H1 (cell line): ENCODE measurements around the gene MYD88. TPM values are rescaled to one million over a fixed set of nuclear protein-coding genes. Genes with fewer than 3 reads are reported as not detected.
A peak's percentile ranks its signal among the peaks of the same experiment; 100 is the strongest.

Experiments used
- CTCF ChIA-PET: fragments of 300-600 bp; sonication (Branson Sonifier 250); formaldehyde crosslinking; loops from one replicate; lab custom pipeline; 2021; ENCODE audit not compliant: partially characterized antibody; lab: Charles Lee
- POLR2A ChIA-PET: fragments of 300-600 bp; sonication (Branson Sonifier 250); formaldehyde crosslinking; loops from one replicate; lab custom pipeline; 2021; ENCODE audit warnings: inconsistent platforms; ENCODE audit not compliant: partially characterized antibody; lab: Charles Lee
- DNase-seq, 2 experiments: peaks; one replicate each; pipeline versions ENCODE4 v3.0.0 to v3.0.0-alpha.2; 2010 to 2022; ENCODE audit warnings: low spot score in 2 of 2, low read depth in 1 of 2, mixed read lengths in 1 of 2
- FAIRE-seq: peaks from 2 replicates; lab custom pipeline; 2011; peaks lifted over from hg19 to GRCh38; lab: Jason Lieb, UNC
- H2AFZ ChIP-seq: 2 replicates; pipeline ENCODE4 v1.8.1; 2012; ENCODE audit warnings: low read length, inconsistent platforms
- H2AK5ac ChIP-seq: 2 replicates; pipeline ENCODE4 v1.6.1; 2013; ENCODE audit warnings: low read depth, low read length
- H2BK120ac ChIP-seq: replicated peaks from 2 replicates; pipeline ENCODE3; 2013; ENCODE audit warnings: low read depth, low read length, inconsistent platforms
- H2BK12ac ChIP-seq: 2 replicates; pipeline ENCODE4 v1.6.1; 2013; ENCODE audit warnings: low read depth, low read length
- H2BK15ac ChIP-seq: 2 replicates; pipeline ENCODE4 v1.6.1; 2013; ENCODE audit warnings: low read length
- H2BK20ac ChIP-seq: 2 replicates; pipeline ENCODE4 v1.6.1; 2013; ENCODE audit warnings: low read length
- H2BK5ac ChIP-seq: 2 replicates; pipeline ENCODE4 v1.6.1; 2013; ENCODE audit warnings: low read depth, low read length
- H3K14ac ChIP-seq: 2 replicates; pipeline ENCODE4 v1.6.1; 2013; ENCODE audit warnings: inconsistent platforms; ENCODE audit not compliant: insufficient read length
- H3K18ac ChIP-seq: 2 replicates; pipeline ENCODE4 v1.6.1; 2013; ENCODE audit warnings: low read length; ENCODE audit errors: extremely low read depth
- H3K23ac ChIP-seq: 2 replicates; pipeline ENCODE4 v1.6.1; 2013; ENCODE audit warnings: inconsistent platforms; ENCODE audit not compliant: insufficient read length
- H3K23me2 ChIP-seq: 2 replicates; pipeline ENCODE4 v1.6.1; 2013; ENCODE audit warnings: low read depth, low read length
- H3K27ac ChIP-seq: 2 replicates; pipeline ENCODE4 v1.6.1; 2011; ENCODE audit warnings: low read depth, low read length, inconsistent platforms
- H3K27me3 ChIP-seq, 4 experiments: replicated peaks in 1 of 4; 1 replicate in 1 of 4; 2 replicates in 3 of 4; pipeline versions ENCODE4 v1.6.1 to v1.8.1; 2011 to 2013; ENCODE audit warnings: low read length in 3 of 4, mild to moderate bottlenecking in 3 of 4, inconsistent platforms in 2 of 4, mixed read lengths in 2 of 4, moderate library complexity in 1 of 4; ENCODE audit not compliant: control insufficient read depth in 3 of 4, insufficient read depth in 3 of 4; ENCODE audit errors: extremely low read depth in 1 of 4
- H3K36me3 ChIP-seq, 4 experiments: 2 replicates each; pipeline versions ENCODE4 v1.6.1 to v1.8.1; 2011 to 2013; ENCODE audit warnings: mild to moderate bottlenecking in 4 of 4, low read length in 3 of 4, moderate library complexity in 2 of 4, control low read depth in 1 of 4, inconsistent platforms in 1 of 4; ENCODE audit not compliant: insufficient read depth in 4 of 4, control insufficient read depth in 2 of 4
- H3K4ac ChIP-seq: replicated peaks from 2 replicates; pipeline ENCODE3; 2013; ENCODE audit warnings: low read length, low read depth, mixed read lengths, inconsistent platforms; ENCODE audit not compliant: insufficient read length
- H3K4me1 ChIP-seq, 4 experiments: replicated peaks in 1 of 4; 1 replicate in 1 of 4; 2 replicates in 3 of 4; pipeline versions ENCODE4 v1.6.1 to v1.8.1; 2011 to 2013; ENCODE audit warnings: low read length in 3 of 4, inconsistent platforms in 2 of 4, mixed read lengths in 1 of 4; ENCODE audit not compliant: insufficient read depth in 4 of 4, control insufficient read depth in 3 of 4
- H3K4me2 ChIP-seq, 2 experiments: 2 replicates each; pipeline versions ENCODE4 v1.6.1 to v1.8.1; 2011 to 2013; ENCODE audit warnings: low read depth in 2 of 2, low read length in 2 of 2, control low read depth in 1 of 2, inconsistent platforms in 1 of 2, mild to moderate bottlenecking in 1 of 2; ENCODE audit not compliant: insufficient read depth in 1 of 2
- H3K4me3 ChIP-seq, 4 experiments: fragments of 200-600, 300-600 bp in 1 of 4; sonication (generic), shearing (Covaris generic), sonication (Bioruptor Twin) in 1 of 4; 2 replicates each; pipeline versions ENCODE4 v1.5.1 to v1.8.1; 2011 to 2016; ENCODE audit warnings: low read length in 4 of 4, low read depth in 3 of 4, control low read depth in 2 of 4, inconsistent platforms in 2 of 4, mild to moderate bottlenecking in 2 of 4, mixed read lengths in 1 of 4, moderate library complexity in 1 of 4; ENCODE audit not compliant: insufficient read depth in 2 of 4; ENCODE audit errors: extremely low read depth in 1 of 4
- H3K56ac ChIP-seq: replicated peaks from 2 replicates; pipeline ENCODE3; 2013; ENCODE audit warnings: low read depth, mild to moderate bottlenecking, mixed read lengths, low read length, inconsistent platforms; ENCODE audit not compliant: insufficient read length
- H3K79me1 ChIP-seq: 2 replicates; pipeline ENCODE4 v1.6.1; 2013; ENCODE audit warnings: low read depth, low read length, control low read depth
- H3K79me2 ChIP-seq, 2 experiments: 2 replicates each; pipeline versions ENCODE4 v1.6.1 to v1.8.1; 2012 to 2013; ENCODE audit warnings: low read length in 2 of 2, mild to moderate bottlenecking in 2 of 2, inconsistent platforms in 1 of 2; ENCODE audit not compliant: insufficient read depth in 2 of 2, control insufficient read depth in 1 of 2
- H3K9ac ChIP-seq, 4 experiments: replicated peaks in 1 of 4; 1 replicate in 1 of 4; 2 replicates in 3 of 4; pipeline versions ENCODE4 v1.6.1 to v1.8.1; 2011 to 2013; ENCODE audit warnings: low read depth in 3 of 4, low read length in 3 of 4, control low read depth in 2 of 4, mild to moderate bottlenecking in 2 of 4, moderate library complexity in 2 of 4, inconsistent platforms in 1 of 4; ENCODE audit errors: extremely low read depth in 1 of 4
- H3K9me3 ChIP-seq, 2 experiments: 2 replicates each; pipeline versions ENCODE4 v1.6.1 to v1.8.1; 2012 to 2013; ENCODE audit warnings: mild to moderate bottlenecking in 2 of 2, moderate library complexity in 2 of 2, control low read depth in 1 of 2, inconsistent platforms in 1 of 2, low read depth in 1 of 2, low read length in 1 of 2, mixed read lengths in 1 of 2; ENCODE audit not compliant: insufficient read depth in 2 of 2
- H4K20me1 ChIP-seq, 2 experiments: replicated peaks in 1 of 2; 2 replicates each; pipeline versions ENCODE3 to v1.8.1; 2011 to 2013; ENCODE audit warnings: inconsistent platforms in 2 of 2, low read length in 2 of 2, mild to moderate bottlenecking in 1 of 2; ENCODE audit not compliant: insufficient read depth in 2 of 2, control insufficient read depth in 1 of 2
- H4K5ac ChIP-seq: 2 replicates; pipeline ENCODE4 v1.6.1; 2013; ENCODE audit warnings: low read length, low read depth, mixed read lengths, inconsistent platforms; ENCODE audit not compliant: insufficient read length
- H4K8ac ChIP-seq: 2 replicates; pipeline ENCODE4 v1.8.0; 2013; ENCODE audit warnings: mild to moderate bottlenecking, moderate library complexity, low read length, inconsistent platforms; ENCODE audit not compliant: insufficient read depth; ENCODE audit errors: extremely low read depth
- H4K91ac ChIP-seq: replicated peaks from 2 replicates; pipeline ENCODE3; 2013; ENCODE audit warnings: low read length, mixed read lengths, inconsistent platforms; ENCODE audit not compliant: insufficient read length
- E2F6 ChIP-seq: IDR thresholded peaks from 2 replicates; pipeline ENCODE4 v1.6.1; 2012; ENCODE audit warnings: inconsistent platforms
- KDM1A ChIP-seq: fragments of 200-600, 300-600 bp; sonication (generic); IDR thresholded peaks from 2 replicates; pipeline ENCODE4 v1.7.1; 2016; ENCODE audit warnings: mild to moderate bottlenecking, low read length, borderline replicate concordance
- KDM4A ChIP-seq: IDR thresholded peaks from one replicate; pipeline ENCODE4 v1.7.1; 2012; ENCODE audit warnings: low read depth, mild to moderate bottlenecking, moderate library complexity, low read length, inconsistent platforms; ENCODE audit not compliant: severe bottlenecking
- RBBP5 ChIP-seq: IDR thresholded peaks from 2 replicates; pipeline ENCODE4 v1.7.1; 2012; ENCODE audit warnings: low read depth, mild to moderate bottlenecking, inconsistent platforms, low read length, moderate library complexity, borderline replicate concordance
- USF2 ChIP-seq: IDR thresholded peaks from 2 replicates; pipeline ENCODE4 v1.6.1; 2011; ENCODE audit warnings: low read length, improper control_type of control experiment
- WGBS, 2 experiments: shearing (Covaris generic) in 1 of 2; methylation state at CpG; one replicate each; pipeline versions ENCODE4 v1.1.6 to v1.1.7; 2013 to 2015; ENCODE audit warnings: low lambda C conversion rate in 2 of 2, mixed read lengths in 2 of 2, inconsistent platforms in 1 of 2, low coverage in 1 of 2, missing lambda C conversion rate in 1 of 2; ENCODE audit not compliant: insufficient replicate concordance in 2 of 2, insufficient coverage in 1 of 2, insufficient read length in 1 of 2; ENCODE audit errors: extremely low coverage in 1 of 2, missing lambda C conversion rate in 1 of 2; 5-methylcytosine and 5-hydroxymethylcytosine counted together
- long read RNA-seq, 2 experiments: library from RNA in 1 of 2; library from capped mRNA in 1 of 2; stranded (forward); transcript quantifications; one replicate each; pipeline ENCODE4 v2.0.0, GENCODE V29; 2021; ENCODE audit warnings: inconsistent platforms in 1 of 2
- polyA minus RNA-seq, 3 experiments: library from RNA; depleted of rRNA, polyadenylated mRNA; stranded (reverse); fragments of >200 nt; gene quantifications; 1 replicate in 2 of 3; 2 replicates in 1 of 3; pipeline ENCODE4 v1.2.3, GENCODE V29; 2011
- polyA plus RNA-seq, 7 experiments: library from polyadenylated mRNA; depleted of rRNA in 3 of 7; stranded (reverse) in 5 of 7; unstranded in 2 of 7; fragments of >200 nt in 5 of 7; fragments of 200-250 nt in 2 of 7; gene quantifications; 1 replicate in 5 of 7; 2 replicates in 1 of 7; 4 replicates in 1 of 7; pipeline versions ENCODE4 v1.2.1 to v1.2.3, GENCODE V29; 2011 to 2013; ENCODE audit warnings: missing spikeins in 2 of 7, mixed read lengths in 2 of 7
- total RNA-seq: library from RNA; stranded (reverse); fragmentation: NEBNext Ultra II Directional; extraction: Animal tissue kit (Norgen Biotek cat#: 25700); gene quantifications from 2 replicates; pipeline ENCODE4 v1.2.1, GENCODE V29; 2021

Gene MYD88
- 19.7 and 22.1 TPM in 2 replicates for total RNA-seq
- 22.5 and 31.1 TPM in 2 replicates for polyA plus RNA-seq (2011; rRNA removed)
- polyA plus RNA-seq (2011; cell fraction: cytosol; rRNA removed): 24.4 TPM
- 31.6 TPM for polyA plus RNA-seq (2011; cell fraction: nucleus; rRNA removed)
- polyA plus RNA-seq (2012, experiment 1 of 2): 19.8 to 24.7 TPM (median 21.4 TPM) in 4 replicates
- 23.3 TPM for polyA plus RNA-seq (2012, experiment 2 of 2)
- polyA plus RNA-seq (2013, experiment 1 of 2): 19.7 TPM
- 19.4 TPM for polyA plus RNA-seq (2013, experiment 2 of 2)
- polyA minus RNA-seq (2011; rRNA and poly(A)+ RNA removed): 32.9 and 47.0 TPM in 2 replicates
- 17.0 TPM for polyA minus RNA-seq (2011; cell fraction: cytosol; rRNA and poly(A)+ RNA removed)
- 14.5 TPM for polyA minus RNA-seq (2011; cell fraction: nucleus; rRNA and poly(A)+ RNA removed)
- long read RNA-seq, experiment 1, transcript MYD88-201 (5 exons, 2,850 nt): major isoform, 17 of 30 reads
- long read RNA-seq, experiment 1, partial matches to known transcripts: 9 of 30 reads
- long read RNA-seq, experiment 1, other reads (novel, unspliced or antisense): 4 of 30 reads
- long read RNA-seq, experiment 2, partial matches to known transcripts: 0 of 3 reads
- long read RNA-seq, experiment 2, other reads (novel, unspliced or antisense): 0 of 3 reads

GRCh38 chr3:38138349-38139190 lies at the start of gene MYD88:
MYD88 (plus strand) TSS chr3:38138661; CDS start chr3:38138701, 40 bp downstream.
- Histone ChIP-seq H2BK20ac (no peak within 1 kb of the TSS), H4K5ac (peak within 1 kb of the TSS; percentile 99), H3K14ac (peak within 1 kb of the TSS; percentile 29), H4K8ac (peak within 1 kb of the TSS; percentile 96), H3K56ac (peak within 1 kb of the TSS; percentile 77), H3K79me2 (peaks cover 0 to 12% of the 10 kb centered on the region in 2 experiments; a peak in 1 of 4 replicates), H2BK120ac (peak within 1 kb of the TSS; percentile 48), H3K4me1 (peaks cover 7 to 16% (median 13%) of the 10 kb centered on the region in 4 experiments), H4K91ac (peak within 1 kb of the TSS; percentile 99), H2BK5ac (peak within 1 kb of the TSS; percentile 87), H3K36me3 (peaks cover 3 to 16% (median 11%) of the 10 kb centered on the region in 4 experiments; a peak in 6 of 8 replicates), H4K20me1 (peaks cover 0 to 2% of the 10 kb centered on the region in 2 experiments), H3K27ac (peak within 1 kb of the TSS; percentile 27; the same call in 1 of the 2 replicates), H3K27me3 (no peaks in the 10 kb centered on the region), H3K18ac (peak within 1 kb of the TSS; percentile 98), H3K4ac (peak within 1 kb of the TSS; percentile 93), H2AK5ac (no peak within 1 kb of the TSS), H3K4me3 (peak within 1 kb of the TSS; percentile 73 to 87 (median 84)), H3K79me1 (no peaks in the 10 kb centered on the region; the same call in 1 of the 2 replicates), H2BK15ac (peak within 1 kb of the TSS; percentile 99), H3K23ac (peak within 1 kb of the TSS; percentile 59), H2AFZ (peak within 1 kb of the TSS; percentile 43; the same call in 1 of the 2 replicates), H3K23me2 (peaks cover 21% of the 10 kb centered on the region), H2BK12ac (peak within 1 kb of the TSS; percentile 96), H3K9ac (peak within 1 kb of the TSS; percentile 71 to 74 (median 72)), H3K9me3 (no peaks in the 10 kb centered on the region), H3K4me2 (peak within 1 kb of the TSS; percentile 64 to 95)
- peak in 1 of 2 experiments; percentile 85 for DNase-seq
- WGBS, 2 experiments: 5% methylated on average over 59 of the region's 65 CpGs; no CpG with 5 or more reads in 1 of the 2 experiments
- ChIA-PET POLR2A (interaction anchor here (0.7 to 3.7 kb wide), 5 partner anchors 9 to 41 kb away, joined by 3 to 38 read pairs (median 3); partner anchors contain the start of gene OXSR1), CTCF (interaction anchor here (0.7 to 8.1 kb wide), 13 partner anchors 15 to 667 kb away, joined by 3 to 52 read pairs (median 4); no protein-coding TSS in a partner anchor)
- no peak for FAIRE-seq
- 0 out of 2 replicates have a peak, but pooled peaks have one; percentile 15 for TF ChIP-seq RBBP5
- peak; percentile 92 for TF ChIP-seq KDM4A
- TF ChIP-seq KDM1A: no peak
- 0 out of 2 replicates have a peak, but pooled peaks have one; percentile 31 for TF ChIP-seq E2F6
- TF ChIP-seq USF2: no peak
